SK-N-MC (cell line): Measurements from ENCODE around the gene RNF166.

Source experiments
- EZH2 ChIP-seq: fragments of 200-600 bp; sonication (generic); IDR thresholded peaks from one replicate; pipeline ENCODE4 v1.6.1; 2017; ENCODE audit warnings: antibody characterized with exemption
- POLR2AphosphoS5 ChIP-seq: IDR thresholded peaks from 2 replicates; pipeline ENCODE4 v1.6.1; 2012; ENCODE audit warnings: mild to moderate bottlenecking, low read depth, low read length, borderline replicate concordance

GRCh38 chr16:88720396-88720970 lies 14.3 kb upstream of the RNF166 start:
- no peak for TF ChIP-seq EZH2
- TF ChIP-seq POLR2AphosphoS5, result no peak
